ENCODE results near the gene SGF29.

GRCh38 chr16:28556914-28557320, 3.2 kb downstream of the SGF29 start:
- TF ChIP-seq YY1 (IDR thresholded peaks at IDR 0.05; ENCODE audit: low read depth, low read length) = no peak
- TF ChIP-seq MAX (IDR thresholded peaks at IDR 0.05) = no peak
- no peak for TF ChIP-seq EZH2 (IDR thresholded peaks at IDR 0.05; ENCODE audit: low read depth, low read length, severe bottlenecking)
- no peak for TF ChIP-seq ATF3 (IDR thresholded peaks at IDR 0.05; ENCODE audit: insufficient read depth, low read depth, low read length)
- no peak for TF ChIP-seq HDAC2 (IDR thresholded peaks at IDR 0.05; ENCODE audit: borderline replicate concordance in 1 of 2, low read depth in 2 of 2, low read length in 2 of 2)
- TF ChIP-seq HDAC6 (IDR thresholded peaks at IDR 0.05; ENCODE audit: low read depth, low read length) = no peak

Data from H1 (cell line).